SU-DHL-6 (cell line): Measurements from ENCODE around the gene HTN3.

Source experiments
- H2AFZ ChIP-seq: fragments of 200-600 bp; sonication (generic); 2 replicates; pipeline ENCODE4 v1.6.1; 2014; ENCODE audit warnings: low read depth, mild to moderate bottlenecking, moderate library complexity, mixed read lengths, antibody characterized with exemption, low read length; ENCODE audit not compliant: severe bottlenecking
- H3F3A ChIP-seq: fragments of 200-600 bp; shearing (Covaris generic); 2 replicates; pipeline ENCODE4 v1.6.0; 2016; ENCODE audit warnings: antibody characterized with exemption, mild to moderate bottlenecking; ENCODE audit not compliant: insufficient read depth
- H3K27ac ChIP-seq: fragments of 200-600 bp; sonication (generic); 2 replicates; pipeline ENCODE4 v1.5.1; 2016; ENCODE audit warnings: low read depth, mild to moderate bottlenecking, low read length, moderate library complexity, mixed read lengths
- H3K27me3 ChIP-seq: fragments of 200-600 bp; sonication (generic), shearing (Covaris generic); 2 replicates; pipeline ENCODE4 v1.6.0; 2014; ENCODE audit warnings: mild to moderate bottlenecking, low read length
- H3K36me3 ChIP-seq: fragments of 200-600 bp; sonication (generic); 2 replicates; pipeline ENCODE4 v1.6.1; 2014; ENCODE audit warnings: mild to moderate bottlenecking, low read length, mixed read lengths
- H3K4me2 ChIP-seq: fragments of 300-600, 200-600 bp; shearing (Covaris generic), sonication (generic); 2 replicates; pipeline ENCODE4 v1.6.0; 2014; ENCODE audit warnings: low read length, low read depth, mild to moderate bottlenecking; ENCODE audit not compliant: poor library complexity, severe bottlenecking
- H3K4me3 ChIP-seq: fragments of 200-600 bp; sonication (generic); 2 replicates; pipeline ENCODE4 v1.5.1; 2014; ENCODE audit warnings: antibody characterized with exemption, low read length, mild to moderate bottlenecking, mixed read lengths; ENCODE audit not compliant: insufficient read depth, poor library complexity, severe bottlenecking
- H3K79me2 ChIP-seq: fragments of 200-600 bp; sonication (generic); 2 replicates; pipeline ENCODE4 v1.6.1; 2014; ENCODE audit warnings: mild to moderate bottlenecking, low read length, moderate library complexity; ENCODE audit not compliant: insufficient read depth
- H3K9ac ChIP-seq: fragments of 200-600 bp; sonication (generic); 2 replicates; pipeline ENCODE4 v1.7.0; 2014; ENCODE audit warnings: mild to moderate bottlenecking, low read length
- H3K9me2 ChIP-seq: fragments of 200-600 bp; sonication (generic); replicated peaks from 2 replicates; pipeline ENCODE4 v1.6.1; 2014; ENCODE audit warnings: low read length; ENCODE audit not compliant: insufficient read depth
- H3K9me3 ChIP-seq: fragments of 200-600 bp; sonication (generic); 2 replicates; pipeline ENCODE4 v1.6.1; 2014; ENCODE audit warnings: low read length, mixed read lengths; ENCODE audit not compliant: insufficient read depth
- H4K20me1 ChIP-seq: fragments of 200-600 bp; sonication (generic); 2 replicates; pipeline ENCODE4 v1.6.1; 2014; ENCODE audit warnings: low read depth, mild to moderate bottlenecking, antibody characterized with exemption, low read length, moderate library complexity, mixed read lengths
- EZH2phosphoT487 ChIP-seq: fragments of 200-600 bp; sonication (generic), shearing (Covaris generic); conservative IDR thresholded peaks from 2 replicates; pipeline ENCODE4 v1.6.1; 2018; ENCODE audit warnings: mild to moderate bottlenecking, antibody characterized with exemption, low read length, moderate library complexity, mixed read lengths
- TF ChIP-seq, protein P1 (sequence below): fragments of 200-600 bp; sonication (generic); IDR thresholded peaks from one replicate; pipeline ENCODE4 v1.5.1; 2017; ENCODE audit warnings: antibody characterized with exemption, mild to moderate bottlenecking, low read length, moderate library complexity; ENCODE audit not compliant: insufficient read depth, poor library complexity, severe bottlenecking

HTN3 gene

DNA sequence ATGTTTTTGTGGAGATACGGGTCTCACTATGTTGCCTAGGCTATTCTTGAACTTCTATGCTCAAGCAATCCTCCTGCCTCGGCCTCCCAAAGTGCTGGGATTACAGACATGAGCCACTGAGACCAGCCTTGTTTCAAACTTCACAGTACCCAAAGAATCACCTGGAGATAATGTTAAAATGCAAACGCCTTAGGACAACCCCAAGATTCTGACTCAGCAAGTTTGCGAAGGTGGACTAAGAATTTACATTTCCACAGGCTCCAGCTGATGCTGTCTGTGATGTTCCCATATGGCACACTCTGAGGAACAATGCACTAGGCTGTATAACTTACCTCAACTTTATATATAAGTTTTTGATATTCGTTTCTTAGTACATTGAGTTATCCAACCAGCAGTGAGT is 33.5 kb upstream of the HTN3 start:
- Histone ChIP-seq H3K79me2 (no peaks in the 10 kb centered on the region), H3K27ac (no peak overlapping the region), H2AFZ (no peak overlapping the region), H3K27me3 (no peaks in the 10 kb centered on the region), H3K36me3 (no peaks in the 10 kb centered on the region), H3K9ac (no peak overlapping the region), H3K9me3 (no peaks in the 10 kb centered on the region), H3F3A (no peaks in the 10 kb centered on the region), H4K20me1 (no peaks in the 10 kb centered on the region), H3K4me3 (no peak overlapping the region), H3K4me2 (no peak overlapping the region), H3K9me2 (no peaks in the 10 kb centered on the region)
- TF ChIP-seq, protein P1, sequence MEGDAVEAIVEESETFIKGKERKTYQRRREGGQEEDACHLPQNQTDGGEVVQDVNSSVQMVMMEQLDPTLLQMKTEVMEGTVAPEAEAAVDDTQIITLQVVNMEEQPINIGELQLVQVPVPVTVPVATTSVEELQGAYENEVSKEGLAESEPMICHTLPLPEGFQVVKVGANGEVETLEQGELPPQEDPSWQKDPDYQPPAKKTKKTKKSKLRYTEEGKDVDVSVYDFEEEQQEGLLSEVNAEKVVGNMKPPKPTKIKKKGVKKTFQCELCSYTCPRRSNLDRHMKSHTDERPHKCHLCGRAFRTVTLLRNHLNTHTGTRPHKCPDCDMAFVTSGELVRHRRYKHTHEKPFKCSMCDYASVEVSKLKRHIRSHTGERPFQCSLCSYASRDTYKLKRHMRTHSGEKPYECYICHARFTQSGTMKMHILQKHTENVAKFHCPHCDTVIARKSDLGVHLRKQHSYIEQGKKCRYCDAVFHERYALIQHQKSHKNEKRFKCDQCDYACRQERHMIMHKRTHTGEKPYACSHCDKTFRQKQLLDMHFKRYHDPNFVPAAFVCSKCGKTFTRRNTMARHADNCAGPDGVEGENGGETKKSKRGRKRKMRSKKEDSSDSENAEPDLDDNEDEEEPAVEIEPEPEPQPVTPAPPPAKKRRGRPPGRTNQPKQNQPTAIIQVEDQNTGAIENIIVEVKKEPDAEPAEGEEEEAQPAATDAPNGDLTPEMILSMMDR, result no peak
- TF ChIP-seq EZH2phosphoT487, result no peak

DNA sequence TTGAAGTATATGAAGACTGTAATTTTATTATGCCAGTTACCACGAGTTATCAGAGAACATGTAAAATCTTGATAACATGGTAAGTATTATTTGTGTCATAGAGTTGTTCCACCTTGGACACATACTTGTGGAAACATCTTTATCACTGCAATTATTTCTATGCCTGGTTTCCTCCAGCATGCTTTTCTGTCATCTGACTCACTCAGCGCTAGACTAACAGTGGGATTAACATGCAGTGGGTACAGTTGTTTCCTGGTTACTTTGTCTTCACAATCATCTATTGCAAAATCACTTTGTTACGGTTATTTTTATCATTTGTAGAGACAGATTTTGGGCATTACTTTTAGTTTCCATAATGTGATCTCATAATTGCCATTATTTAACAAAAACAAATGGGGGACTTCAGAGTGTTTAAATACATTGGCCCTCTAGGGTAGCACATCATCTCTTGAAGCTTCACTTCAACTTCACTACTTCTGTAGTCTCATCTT is 32.7 kb upstream of the HTN3 start, which contains the start of gene STATH:
Gene STATH, plus strand, starts transcription at position 441 of the 491 bp plus-strand sequence. CDS start 2,472 bp downstream, outside the sequence.
- H3K9me2 ChIP-seq, result no peaks in the 10 kb centered on the region
- no peaks in the 10 kb centered on the region for H3K36me3 ChIP-seq
- H3K4me2 ChIP-seq, result no peak within 1 kb of the TSS
- no peak within 1 kb of the TSS for H3K27ac ChIP-seq
- no peaks in the 10 kb centered on the region for H3K27me3 ChIP-seq
- H4K20me1 ChIP-seq, result no peaks in the 10 kb centered on the region
- H2AFZ ChIP-seq, result no peak within 1 kb of the TSS
- H3K79me2 ChIP-seq, result no peaks in the 10 kb centered on the region
- H3K9ac ChIP-seq, result no peak within 1 kb of the TSS
- TF ChIP-seq EZH2phosphoT487, result no peak
- TF ChIP-seq, protein P1, result no peak
- no peaks in the 10 kb centered on the region for H3K9me3 ChIP-seq
- H3K4me3 ChIP-seq, result no peak within 1 kb of the TSS
- H3F3A ChIP-seq, result no peaks in the 10 kb centered on the region

DNA sequence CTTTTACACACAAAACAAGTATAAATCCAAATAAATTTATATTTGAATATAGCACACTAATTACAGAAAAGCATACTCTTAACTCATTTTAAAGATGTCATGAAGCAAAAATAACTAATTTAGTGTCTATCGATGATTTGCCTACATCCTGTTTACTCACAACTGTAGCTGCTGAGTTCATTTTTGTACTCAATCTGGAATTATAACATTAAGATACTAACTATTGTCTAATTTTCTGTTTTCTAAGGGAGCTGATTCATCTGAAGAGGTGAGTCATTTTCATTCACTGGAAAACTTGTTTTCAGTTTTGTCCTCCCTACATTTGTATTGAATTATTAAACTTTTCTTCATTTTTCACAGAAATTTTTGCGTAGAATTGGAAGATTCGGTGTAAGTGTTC is 28.8 kb upstream of the HTN3 start:
- H3K79me2 ChIP-seq, result no peaks in the 10 kb centered on the region
- no peak overlapping the region for H3K9ac ChIP-seq
- H3K4me2 ChIP-seq, result no peak overlapping the region
- TF ChIP-seq, protein P1, result no peak
- no peak for TF ChIP-seq EZH2phosphoT487
- no peak overlapping the region for H3K27ac ChIP-seq
- no peak overlapping the region for H3K4me3 ChIP-seq
- H3F3A ChIP-seq, result no peaks in the 10 kb centered on the region
- no peaks in the 10 kb centered on the region for H3K9me2 ChIP-seq
- no peak overlapping the region for H2AFZ ChIP-seq
- no peaks in the 10 kb centered on the region for H3K9me3 ChIP-seq
- H3K36me3 ChIP-seq, result no peaks in the 10 kb centered on the region
- H4K20me1 ChIP-seq, result no peaks in the 10 kb centered on the region
- no peaks in the 10 kb centered on the region for H3K27me3 ChIP-seq
